Vagina (tissue), 2 donors: ENCODE results near the gene HNRNPM.

Experiments used
- POLR2A ChIP-seq, 2 donors: fragments of 450-650 bp; IDR thresholded peaks; one replicate each; pipeline ENCODE4 v1.6.1; 2017; ENCODE audit warnings: antibody characterized with exemption in 2 of 2, mild to moderate bottlenecking in 2 of 2, moderate library complexity in 2 of 2
- POLR2AphosphoS5 ChIP-seq, 2 donors: sonication (generic); formaldehyde crosslinking; IDR thresholded peaks; one replicate each; pipeline ENCODE4 v1.9.0; 2017; ENCODE audit warnings: antibody characterized with exemption in 2 of 2, mild to moderate bottlenecking in 2 of 2, low read depth in 1 of 2; ENCODE audit not compliant: insufficient read depth in 1 of 2
- TF ChIP-seq, protein P1 (sequence below), 3 experiments: fragments of 450-650 bp in 2 of 3; fragments of 200-600 bp in 1 of 3; sonication (generic) in 1 of 3; IDR thresholded peaks; one replicate each; pipeline ENCODE4 v1.5.1; 2017 to 2019; ENCODE audit warnings: antibody characterized with exemption in 3 of 3, mild to moderate bottlenecking in 2 of 3, moderate library complexity in 2 of 3

DNA sequence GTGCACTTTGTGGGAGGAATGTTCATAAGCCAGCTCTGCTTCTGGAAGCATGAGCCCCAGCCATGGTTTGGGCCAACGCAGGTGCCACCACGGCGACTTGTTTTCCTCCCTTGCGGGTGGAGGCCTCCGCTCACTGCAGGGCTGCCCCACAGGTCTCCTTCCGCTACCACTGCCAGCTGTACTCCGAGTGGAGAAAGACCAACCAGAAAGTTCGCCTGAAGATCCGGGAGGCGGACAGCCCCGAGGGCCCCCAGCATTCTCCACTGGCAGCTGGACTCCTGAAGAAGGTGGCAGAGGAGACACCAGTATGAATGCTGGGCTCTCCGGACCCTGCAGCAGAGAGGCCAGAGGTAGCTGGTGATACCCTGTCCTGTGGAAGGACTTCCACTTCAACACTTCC, 6.5 kb upstream of the HNRNPM start:
- TF ChIP-seq, protein P1, sequence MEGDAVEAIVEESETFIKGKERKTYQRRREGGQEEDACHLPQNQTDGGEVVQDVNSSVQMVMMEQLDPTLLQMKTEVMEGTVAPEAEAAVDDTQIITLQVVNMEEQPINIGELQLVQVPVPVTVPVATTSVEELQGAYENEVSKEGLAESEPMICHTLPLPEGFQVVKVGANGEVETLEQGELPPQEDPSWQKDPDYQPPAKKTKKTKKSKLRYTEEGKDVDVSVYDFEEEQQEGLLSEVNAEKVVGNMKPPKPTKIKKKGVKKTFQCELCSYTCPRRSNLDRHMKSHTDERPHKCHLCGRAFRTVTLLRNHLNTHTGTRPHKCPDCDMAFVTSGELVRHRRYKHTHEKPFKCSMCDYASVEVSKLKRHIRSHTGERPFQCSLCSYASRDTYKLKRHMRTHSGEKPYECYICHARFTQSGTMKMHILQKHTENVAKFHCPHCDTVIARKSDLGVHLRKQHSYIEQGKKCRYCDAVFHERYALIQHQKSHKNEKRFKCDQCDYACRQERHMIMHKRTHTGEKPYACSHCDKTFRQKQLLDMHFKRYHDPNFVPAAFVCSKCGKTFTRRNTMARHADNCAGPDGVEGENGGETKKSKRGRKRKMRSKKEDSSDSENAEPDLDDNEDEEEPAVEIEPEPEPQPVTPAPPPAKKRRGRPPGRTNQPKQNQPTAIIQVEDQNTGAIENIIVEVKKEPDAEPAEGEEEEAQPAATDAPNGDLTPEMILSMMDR (IDR thresholded peaks at IDR 0.05): no peak
- TF ChIP-seq POLR2AphosphoS5 (IDR thresholded peaks at IDR 0.05; ENCODE audit: insufficient read depth in 1 of 2, low read depth in 1 of 2): no peak
- no peak for TF ChIP-seq POLR2A (IDR thresholded peaks at IDR 0.05)
